ENCODE results near the gene KCTD16. TPM values are rescaled to one million over a fixed set of nuclear protein-coding genes. Genes with fewer than 3 reads are reported as not detected.

Gene KCTD16
- total RNA-seq, 2 donors from 2014 or later = 0.14 to 0.62 TPM

- intact Hi-C loops (cut with DNase I) = loop anchor here (5.0 to 10.0 kb wide), 2 partner anchors 1845 to 1933 kb away; no protein-coding TSS in a partner anchor
- Histone ChIP-seq H3K27ac (no peak overlapping the region), H3K27me3 (replicated peaks; ENCODE audit: insufficient read depth) (no peaks in the 10 kb centered on the region), H3K36me3 (no peaks in the 10 kb centered on the region), H3K4me3 (no peak overlapping the region), H3K4me1 (replicated peaks) (no peaks in the 10 kb centered on the region), H3K9me3 (no peaks in the 10 kb centered on the region)
- no peak for TF ChIP-seq POLR2A (IDR thresholded peaks at IDR 0.05)
- TF ChIP-seq POLR2AphosphoS5 (IDR thresholded peaks at IDR 0.05) = no peak
- no peak for TF ChIP-seq CTCF (IDR thresholded peaks at IDR 0.05)
- DNase-seq (ENCODE audit: low spot score) = peak; percentile 10
- WGBS = 8% methylated on average over 10 of the region's 10 CpGs
Measured at GRCh38 chr5:144202072-144202471, 31.4 kb downstream of the KCTD16 start.

GRCh38 chr5:144202726-144203125 lies 32.1 kb downstream of the KCTD16 start:
- H3K4me3 ChIP-seq = no peak overlapping the region
- no peaks in the 10 kb centered on the region for H3K9me3 ChIP-seq
- no peak overlapping the region for H3K27ac ChIP-seq
- TF ChIP-seq POLR2A (IDR thresholded peaks at IDR 0.05) = no peak
- TF ChIP-seq POLR2AphosphoS5 (IDR thresholded peaks at IDR 0.05) = no peak
- TF ChIP-seq CTCF (IDR thresholded peaks at IDR 0.05) = no peak
- H3K4me1 ChIP-seq (replicated peaks) = no peaks in the 10 kb centered on the region
- 92% methylated on average over 1 of the region's 1 CpG for WGBS
- no peaks in the 10 kb centered on the region for H3K36me3 ChIP-seq
- no peaks in the 10 kb centered on the region for H3K27me3 ChIP-seq (replicated peaks; ENCODE audit: insufficient read depth)
- intact Hi-C loops (cut with DNase I) = loop anchor here (5.0 to 10.0 kb wide), 2 partner anchors 1845 to 1932 kb away; no protein-coding TSS in a partner anchor
- DNase-seq (ENCODE audit: low spot score) = no peak

GRCh38 chr5:144203750-144204596 lies 33.3 kb downstream of the KCTD16 start:
- DNase-seq (ENCODE audit: low spot score) = peak; percentile 30
- WGBS = 41% methylated on average over 10 of the region's 10 CpGs
- intact Hi-C loops (cut with DNase I) = loop anchor here (5.0 to 10.0 kb wide), 2 partner anchors 1843 to 1931 kb away; no protein-coding TSS in a partner anchor
- Histone ChIP-seq H3K27me3 (replicated peaks; ENCODE audit: insufficient read depth) (no peaks in the 10 kb centered on the region), H3K4me3 (no peak overlapping the region), H3K36me3 (no peaks in the 10 kb centered on the region), H3K4me1 (replicated peaks) (no peaks in the 10 kb centered on the region), H3K27ac (no peak overlapping the region), H3K9me3 (no peaks in the 10 kb centered on the region)
- TF ChIP-seq CTCF (IDR thresholded peaks at IDR 0.05) = peak; percentile 41 to 90 (median 78)
- no peak for TF ChIP-seq POLR2A (IDR thresholded peaks at IDR 0.05)

- no peak for TF ChIP-seq CTCF (IDR thresholded peaks at IDR 0.05)
- TF ChIP-seq POLR2A (IDR thresholded peaks at IDR 0.05) = no peak
- WGBS = 2% methylated on average over 31 of the region's 31 CpGs
- Histone ChIP-seq H3K4me1 (replicated peaks) (no peaks in the 10 kb centered on the region), H3K4me3 (no peak overlapping the region), H3K9me3 (no peaks in the 10 kb centered on the region), H3K36me3 (no peaks in the 10 kb centered on the region), H3K27me3 (replicated peaks; ENCODE audit: insufficient read depth) (no peaks in the 10 kb centered on the region), H3K27ac (no peak overlapping the region)
- intact Hi-C loops (cut with DNase I) = loop anchor here (10.0 kb wide), 1 partner anchor 1930 kb away; no protein-coding TSS in a partner anchor
- no peak for DNase-seq (ENCODE audit: low spot score)
Measured at GRCh38 chr5:144205141-144205551, 34.5 kb downstream of the KCTD16 start.

Data from prostate gland (tissue), 2 donors.